PFSK-1 (cell line): ENCODE results near the gene EREG.

Experiments
- FOXP2 ChIP-seq: optimal IDR thresholded peaks from 2 replicates; pipeline ENCODE3; 2011; ENCODE audit warnings: borderline replicate concordance, control low read depth, inconsistent platforms; ENCODE audit not compliant: insufficient read depth; ENCODE audit errors: extremely low read length, extremely low read depth
- POLR2AphosphoS5 ChIP-seq: IDR thresholded peaks from 2 replicates; pipeline ENCODE4 v1.6.1; 2012; ENCODE audit warnings: low read depth, mild to moderate bottlenecking, control low read depth, low read length, moderate library complexity
- SIN3A ChIP-seq: IDR thresholded peaks from 2 replicates; pipeline ENCODE4 v1.6.1; 2012; ENCODE audit warnings: mild to moderate bottlenecking, low read length, moderate library complexity, borderline replicate concordance; ENCODE audit not compliant: insufficient read depth
- TAF1 ChIP-seq: IDR thresholded peaks from 2 replicates; pipeline ENCODE4 v1.6.1; 2012; ENCODE audit warnings: low read length, control low read depth, borderline replicate concordance; ENCODE audit not compliant: insufficient read depth
- TF ChIP-seq, protein P1 (sequence below), 2 experiments: IDR thresholded peaks; 2 replicates each; pipeline versions ENCODE4 v1.6.1 to v1.8.0; 2011 to 2012; ENCODE audit warnings: low read depth in 2 of 2, low read length in 2 of 2, control low read depth in 1 of 2, inconsistent platforms in 1 of 2, mild to moderate bottlenecking in 1 of 2, moderate library complexity in 1 of 2; ENCODE audit not compliant: insufficient read depth in 1 of 2

EREG gene

DNA sequence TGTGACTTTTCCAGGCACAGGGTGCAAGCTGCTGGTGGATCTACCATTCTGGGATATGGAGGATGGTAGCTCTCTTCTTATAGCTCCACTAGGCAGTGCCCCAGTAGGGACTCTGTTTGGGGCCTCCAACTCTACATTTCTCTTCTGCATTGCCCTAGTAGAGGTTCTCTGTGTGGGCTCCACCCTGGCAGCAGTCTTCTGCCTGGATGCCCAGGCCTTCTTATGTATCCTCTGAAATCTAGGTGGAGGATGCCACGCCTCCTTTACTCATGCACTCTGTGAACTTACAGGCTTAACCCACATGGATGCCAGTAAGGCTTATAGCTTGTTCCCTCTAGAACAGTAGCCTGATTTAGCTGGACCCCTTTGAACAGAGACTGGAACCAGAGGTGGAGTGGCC is 20.9 kb upstream of the EREG start:
- no peak for TF ChIP-seq TAF1
- TF ChIP-seq SIN3A: no peak
- no peak for TF ChIP-seq POLR2AphosphoS5
- TF ChIP-seq, protein P1, sequence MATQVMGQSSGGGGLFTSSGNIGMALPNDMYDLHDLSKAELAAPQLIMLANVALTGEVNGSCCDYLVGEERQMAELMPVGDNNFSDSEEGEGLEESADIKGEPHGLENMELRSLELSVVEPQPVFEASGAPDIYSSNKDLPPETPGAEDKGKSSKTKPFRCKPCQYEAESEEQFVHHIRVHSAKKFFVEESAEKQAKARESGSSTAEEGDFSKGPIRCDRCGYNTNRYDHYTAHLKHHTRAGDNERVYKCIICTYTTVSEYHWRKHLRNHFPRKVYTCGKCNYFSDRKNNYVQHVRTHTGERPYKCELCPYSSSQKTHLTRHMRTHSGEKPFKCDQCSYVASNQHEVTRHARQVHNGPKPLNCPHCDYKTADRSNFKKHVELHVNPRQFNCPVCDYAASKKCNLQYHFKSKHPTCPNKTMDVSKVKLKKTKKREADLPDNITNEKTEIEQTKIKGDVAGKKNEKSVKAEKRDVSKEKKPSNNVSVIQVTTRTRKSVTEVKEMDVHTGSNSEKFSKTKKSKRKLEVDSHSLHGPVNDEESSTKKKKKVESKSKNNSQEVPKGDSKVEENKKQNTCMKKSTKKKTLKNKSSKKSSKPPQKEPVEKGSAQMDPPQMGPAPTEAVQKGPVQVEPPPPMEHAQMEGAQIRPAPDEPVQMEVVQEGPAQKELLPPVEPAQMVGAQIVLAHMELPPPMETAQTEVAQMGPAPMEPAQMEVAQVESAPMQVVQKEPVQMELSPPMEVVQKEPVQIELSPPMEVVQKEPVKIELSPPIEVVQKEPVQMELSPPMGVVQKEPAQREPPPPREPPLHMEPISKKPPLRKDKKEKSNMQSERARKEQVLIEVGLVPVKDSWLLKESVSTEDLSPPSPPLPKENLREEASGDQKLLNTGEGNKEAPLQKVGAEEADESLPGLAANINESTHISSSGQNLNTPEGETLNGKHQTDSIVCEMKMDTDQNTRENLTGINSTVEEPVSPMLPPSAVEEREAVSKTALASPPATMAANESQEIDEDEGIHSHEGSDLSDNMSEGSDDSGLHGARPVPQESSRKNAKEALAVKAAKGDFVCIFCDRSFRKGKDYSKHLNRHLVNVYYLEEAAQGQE (IDR thresholded peaks at IDR 0.05; ENCODE audit: insufficient read depth in 1 of 2, low read depth in 2 of 2, low read length in 2 of 2): no peak
- TF ChIP-seq FOXP2: no peak

DNA sequence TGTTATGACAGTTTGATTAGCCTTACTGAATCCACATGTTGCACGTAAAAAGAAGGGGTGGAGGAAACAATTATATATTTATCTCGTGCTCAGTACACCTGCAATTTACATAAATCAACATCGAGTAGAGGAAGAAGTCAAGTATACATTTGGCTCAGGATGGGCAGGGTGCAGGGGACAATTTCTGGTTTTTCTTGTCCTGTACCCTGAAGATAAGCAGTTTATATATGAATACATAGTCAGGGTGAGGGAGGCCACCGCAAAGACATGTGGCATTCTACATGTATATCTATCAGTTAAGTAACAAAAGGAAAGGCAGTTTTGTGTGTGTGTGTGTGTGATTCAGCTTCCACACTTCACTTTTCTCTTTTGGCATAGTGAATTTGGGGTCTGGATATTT is 11.1 kb upstream of the EREG start:
- no peak for TF ChIP-seq TAF1
- TF ChIP-seq, protein P1 (IDR thresholded peaks at IDR 0.05; ENCODE audit: insufficient read depth in 1 of 2, low read depth in 2 of 2, low read length in 2 of 2): no peak
- TF ChIP-seq POLR2AphosphoS5: no peak
- TF ChIP-seq FOXP2: no peak
- TF ChIP-seq SIN3A: no peak

DNA sequence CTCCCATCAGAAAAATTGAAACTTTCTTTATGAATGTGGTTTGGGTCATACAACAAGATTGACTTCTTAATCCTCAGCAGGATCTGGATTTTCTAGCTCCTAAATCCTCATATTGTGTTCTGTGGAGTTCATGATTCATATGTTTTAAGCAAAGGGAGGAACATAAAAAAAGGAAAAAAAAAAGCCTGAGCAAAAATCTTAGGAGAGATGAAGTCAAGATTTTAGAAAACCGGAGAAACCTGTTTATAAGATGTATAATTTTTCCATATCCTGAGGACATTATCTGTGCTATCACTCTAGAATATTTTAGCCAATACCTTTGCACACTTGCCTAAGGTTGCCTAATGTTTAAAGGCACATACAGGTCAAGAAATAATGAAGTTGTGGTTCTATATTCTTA is 7.0 kb upstream of the EREG start:
- TF ChIP-seq SIN3A: no peak
- TF ChIP-seq TAF1: no peak
- TF ChIP-seq, protein P1 (IDR thresholded peaks at IDR 0.05; ENCODE audit: insufficient read depth in 1 of 2, low read depth in 2 of 2, low read length in 2 of 2): no peak
- TF ChIP-seq POLR2AphosphoS5: no peak
- TF ChIP-seq FOXP2: no peak

DNA sequence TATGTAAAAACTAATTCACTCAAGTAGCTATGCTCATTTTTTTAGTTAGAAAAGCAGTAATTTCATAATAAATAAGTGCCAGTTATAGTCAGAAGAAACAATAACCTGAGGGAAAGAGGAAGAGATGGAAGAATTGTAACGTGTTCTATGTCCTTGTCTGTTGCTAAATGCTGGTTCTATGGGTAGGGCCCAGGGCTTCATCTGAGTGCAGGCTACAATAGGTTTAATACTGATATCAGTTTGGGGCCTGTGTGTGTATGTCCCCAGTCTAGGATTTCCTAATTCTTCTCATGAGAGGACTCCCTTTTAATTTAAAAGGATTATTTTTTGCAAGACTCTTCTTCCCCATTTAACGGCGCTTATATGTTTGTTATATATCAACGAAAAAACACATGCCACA is 3.3 kb upstream of the EREG start:
- TF ChIP-seq, protein P1 (IDR thresholded peaks at IDR 0.05; ENCODE audit: insufficient read depth in 1 of 2, low read depth in 2 of 2, low read length in 2 of 2): no peak
- TF ChIP-seq SIN3A (no peak), FOXP2 (no peak), POLR2AphosphoS5 (no peak), TAF1 (no peak)

DNA sequence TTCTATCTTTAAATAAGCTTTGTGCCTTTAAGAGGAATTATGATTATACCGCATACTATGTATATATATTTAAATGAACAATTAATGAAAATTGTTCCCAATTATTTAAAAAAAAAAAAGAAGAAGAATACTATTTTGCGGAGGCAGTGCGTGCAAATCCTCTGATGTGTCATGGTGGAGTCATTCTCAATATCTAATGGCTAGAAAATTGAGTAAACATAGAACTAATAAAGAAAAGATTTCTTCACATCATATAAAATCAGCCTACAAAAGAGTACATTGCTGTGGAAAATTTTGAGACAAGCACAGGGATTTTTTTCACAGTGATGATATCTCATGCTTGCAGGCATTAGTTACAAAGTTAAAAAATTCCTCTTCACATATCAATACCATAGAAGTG is 2.6 kb upstream of the EREG start:
- TF ChIP-seq TAF1 (no peak), SIN3A (no peak)
- TF ChIP-seq, protein P1 (IDR thresholded peaks at IDR 0.05; ENCODE audit: insufficient read depth in 1 of 2, low read depth in 2 of 2, low read length in 2 of 2): no peak
